HG03520 (cell line): ENCODE results near the gene MARK3.
A peak's percentile ranks its signal among the peaks of the same experiment; 100 is the strongest.

ENCODE experiments used
- ATAC-seq: cut with Tn5 transposase; IDR thresholded peaks from one replicate; pipeline ENCODE4 v1.9.1; 2021; ENCODE audit warnings: mild to moderate bottlenecking, moderate library complexity; ENCODE audit not compliant: unreplicated experiment

The MARK3 gene

GRCh38 chr14:103366741-103367140 is 18.5 kb upstream of the MARK3 start:
- ATAC-seq, result no peak

GRCh38 chr14:103367995-103368394 is 17.2 kb upstream of the MARK3 start:
- ATAC-seq, result no peak

DNA sequence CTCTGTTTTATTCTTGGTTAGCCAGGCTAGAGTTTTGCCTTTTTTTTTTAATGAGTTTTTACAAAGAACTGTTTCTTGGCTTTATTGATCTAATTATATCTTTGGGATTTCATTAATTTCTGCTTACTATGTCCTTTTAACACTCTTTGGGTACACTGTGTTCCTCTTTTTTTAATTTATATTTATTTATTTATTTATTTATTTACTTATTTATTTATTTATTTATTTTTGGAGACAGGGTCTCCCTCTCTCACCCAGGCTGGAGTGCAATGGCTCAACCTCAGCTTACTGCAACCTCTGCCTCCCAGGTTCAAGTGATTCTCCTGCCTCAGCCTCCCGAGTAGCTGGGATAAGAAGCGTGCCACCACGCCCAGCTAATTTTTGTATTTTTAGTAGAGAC is 15.1 kb upstream of the MARK3 start:
- no peak for ATAC-seq

DNA sequence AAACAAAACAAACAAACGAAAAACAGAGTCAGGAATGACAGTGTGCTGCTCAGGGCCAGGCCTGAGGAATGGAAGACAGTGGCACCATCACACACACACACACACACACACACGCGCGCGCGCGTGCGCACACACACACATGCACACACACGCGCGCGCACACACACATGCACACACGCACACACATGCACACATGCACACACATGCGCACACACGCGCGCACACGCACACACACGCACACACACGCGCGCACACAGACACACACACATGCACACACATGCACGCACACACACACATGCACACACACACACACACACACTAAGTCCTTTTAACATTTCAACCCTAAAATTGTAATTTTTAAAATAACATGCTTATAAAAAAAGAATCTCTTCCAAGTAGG is 13.2 kb upstream of the MARK3 start:
- ATAC-seq, result no peak

DNA sequence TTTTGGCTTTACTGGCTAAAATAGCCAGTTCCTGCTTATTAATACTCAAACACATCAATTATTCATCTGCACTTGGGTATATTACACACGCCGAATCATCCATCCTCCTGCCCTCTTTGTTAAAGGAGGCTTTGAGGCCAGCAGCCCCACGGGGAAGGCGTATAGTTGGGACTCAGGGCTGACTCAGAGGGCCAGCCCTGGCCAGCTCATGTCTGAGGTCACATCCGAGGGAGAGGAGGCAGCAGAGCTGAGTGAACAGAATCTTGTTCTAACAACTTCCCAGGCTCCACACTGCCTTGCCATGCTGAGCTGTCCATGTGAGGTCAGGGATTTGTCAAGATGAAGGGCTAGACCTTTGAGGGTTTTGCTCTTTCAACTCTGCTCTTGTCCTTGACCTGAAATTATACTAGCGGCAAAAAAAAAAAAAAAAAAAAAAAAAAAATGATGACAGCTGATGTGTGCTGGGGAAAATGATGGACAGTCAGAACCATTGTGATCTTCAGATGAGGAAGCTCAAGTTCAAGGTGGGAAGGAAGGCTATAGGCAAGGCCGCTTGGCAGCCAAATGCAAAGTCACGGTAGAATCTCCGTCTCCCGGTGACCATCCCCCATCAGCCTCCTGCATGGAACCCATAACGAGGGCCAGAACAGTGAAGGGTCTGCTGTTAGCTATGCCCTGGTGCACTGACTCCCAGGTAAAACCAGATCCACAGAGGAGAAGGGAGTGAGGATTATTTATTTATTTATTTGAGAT is 12.5 kb upstream of the MARK3 start:
- no peak for ATAC-seq

GRCh38 chr14:103374121-103374520 is 11.1 kb upstream of the MARK3 start:
- no peak for ATAC-seq

GRCh38 chr14:103377522-103378037 is 7.6 kb upstream of the MARK3 start:
- no peak for ATAC-seq

- ATAC-seq, result no peak
Observed at GRCh38 chr14:103378038-103378854, 7.0 kb upstream of the MARK3 start.

DNA sequence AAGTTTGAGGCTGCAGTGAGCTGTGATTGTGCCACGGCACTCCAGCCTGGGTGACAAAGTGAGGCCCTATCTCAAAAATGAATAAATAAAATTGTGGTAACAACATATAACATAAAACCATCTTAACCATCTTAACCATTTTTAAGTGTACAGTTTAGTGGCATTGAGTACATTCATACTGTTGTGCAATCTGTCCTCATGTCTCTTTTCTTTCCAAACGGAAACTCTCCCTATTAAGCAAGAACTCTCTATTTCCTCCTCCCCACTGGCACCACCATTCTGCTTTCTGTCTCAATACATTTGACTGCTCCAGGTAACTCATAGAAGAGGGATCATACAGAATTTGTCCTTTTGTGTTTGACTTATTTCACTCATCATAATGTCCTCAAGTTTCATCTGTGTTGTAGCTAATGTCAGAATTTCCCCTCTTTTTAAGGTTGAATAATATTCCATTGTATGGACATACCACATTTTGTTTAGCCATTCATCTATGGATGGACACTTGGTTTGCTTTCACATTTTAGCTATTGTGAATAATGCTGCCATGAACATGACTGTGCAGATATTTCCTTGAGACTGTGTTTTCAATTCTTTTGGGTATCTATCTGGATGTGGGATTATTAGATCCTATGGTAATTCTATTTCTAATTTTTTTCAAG is 4.4 kb upstream of the MARK3 start:
- ATAC-seq, result no peak

- ATAC-seq, result no peak
Observed at GRCh38 chr14:103382376-103382775, 2.8 kb upstream of the MARK3 start.

DNA sequence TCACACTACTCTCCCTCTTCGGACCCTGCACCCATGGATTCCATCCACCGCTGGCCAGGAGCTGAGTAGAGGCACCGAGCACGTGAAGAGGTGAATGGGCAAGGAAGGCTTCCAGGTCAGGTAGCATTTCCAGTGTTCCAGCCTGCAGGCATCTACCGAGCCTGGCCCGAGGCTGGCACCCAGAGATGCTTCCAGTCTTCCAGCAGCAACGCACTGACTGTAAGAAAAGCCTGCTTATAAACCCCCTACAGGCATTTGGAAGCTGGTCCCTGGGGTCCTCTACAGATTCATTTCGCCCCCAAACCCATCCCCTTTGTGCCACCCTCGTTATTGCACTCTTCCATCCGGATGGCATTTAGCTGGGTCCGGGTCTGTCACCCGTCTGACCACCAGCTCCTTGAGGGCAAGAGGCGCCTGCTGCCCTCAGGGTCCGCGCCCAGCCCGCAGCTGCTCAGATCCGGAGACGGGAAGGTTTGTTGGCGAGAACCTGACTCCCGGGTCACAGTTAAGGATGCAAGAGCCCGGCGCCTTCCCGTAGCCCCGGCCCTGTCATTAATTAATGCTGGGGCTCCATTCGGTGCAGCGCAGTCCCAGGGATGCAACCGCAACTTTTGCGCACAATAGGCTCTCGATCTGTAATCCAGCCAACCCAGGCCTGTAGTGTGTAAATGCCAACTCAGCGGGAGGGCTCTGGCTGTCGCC is 614 bp upstream of the MARK3 start:
- ATAC-seq, result peak; percentile 16

GRCh38 chr14:103385929-103386712 is 906 bp downstream of the MARK3 start:
- ATAC-seq, result no peak

GRCh38 chr14:103386713-103387329 is 1.6 kb downstream of the MARK3 start:
- no peak for ATAC-seq

DNA sequence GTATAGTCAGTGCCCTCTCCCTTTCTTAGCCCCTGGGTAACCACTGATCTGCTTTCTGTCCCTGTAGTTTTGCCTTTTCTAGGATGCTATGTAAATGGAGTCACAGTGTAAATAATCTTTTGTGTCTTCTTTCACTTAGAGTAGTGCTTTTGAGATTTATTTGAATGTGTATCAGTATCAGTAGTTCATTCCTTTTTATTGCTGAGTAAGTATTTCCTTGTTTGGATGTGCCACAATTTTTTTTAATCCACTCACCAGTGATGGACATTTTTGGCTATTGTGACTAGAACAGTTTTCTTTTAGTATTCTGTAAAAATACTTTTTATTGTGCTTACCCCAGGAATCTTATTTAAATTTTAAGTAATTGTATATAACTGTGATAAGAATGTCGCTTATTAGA is 3.4 kb downstream of the MARK3 start:
- ATAC-seq, result no peak

DNA sequence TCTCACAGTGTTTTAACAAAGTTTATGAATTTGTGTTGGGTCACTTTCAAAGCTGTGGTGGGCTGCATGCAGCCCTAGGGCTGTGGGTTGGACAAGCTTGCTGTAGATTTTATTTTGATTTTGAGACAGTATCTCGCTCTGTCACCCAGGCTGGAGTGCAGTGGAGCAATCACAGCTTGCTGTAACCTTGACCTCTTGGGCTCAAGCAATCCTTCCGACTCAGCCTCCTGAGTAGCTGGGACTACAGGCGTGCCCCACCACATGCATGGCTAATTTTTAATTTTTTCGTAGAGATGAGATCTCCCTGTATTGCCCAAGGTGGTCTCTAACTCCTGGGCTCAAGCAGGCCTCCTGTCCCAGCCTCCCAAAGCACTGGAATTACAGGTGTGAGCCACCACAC is 5.4 kb downstream of the MARK3 start:
- ATAC-seq, result no peak

GRCh38 chr14:103391048-103391447 is 5.8 kb downstream of the MARK3 start:
- no peak for ATAC-seq

DNA sequence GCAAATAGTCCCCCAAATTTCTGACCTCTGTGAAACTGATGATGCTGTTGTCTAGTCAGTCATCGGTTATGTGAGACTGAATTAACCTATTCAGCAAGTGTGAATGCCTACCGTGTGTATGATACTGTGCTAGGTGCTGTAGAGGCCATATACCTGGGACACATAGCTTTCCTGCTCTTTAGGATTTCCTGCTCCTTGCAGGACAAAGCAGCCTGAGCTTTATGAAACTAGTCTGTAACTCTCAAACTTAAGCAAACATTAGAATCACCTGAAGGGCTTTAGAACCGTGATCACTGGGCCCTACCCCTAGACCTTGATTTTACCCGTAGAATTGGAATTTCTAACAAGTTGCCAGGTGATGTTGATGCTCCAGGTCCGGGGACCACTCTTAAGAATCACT is 6.9 kb downstream of the MARK3 start:
- no peak for ATAC-seq

- ATAC-seq, result no peak
Observed at GRCh38 chr14:103392572-103392971, 7.4 kb downstream of the MARK3 start.

- no peak for ATAC-seq
Observed at GRCh38 chr14:103393070-103393469, 7.9 kb downstream of the MARK3 start.
